Activated CD4-positive, alpha-beta T cell treated with anti-CD3 and anti-CD28 coated beads for 24 hours (primary cell): Measurements from ENCODE around the gene ZMIZ1.

ENCODE experiments used
- DNase-seq, 2 donors: peaks; one replicate each; pipeline ENCODE4 v3.0.0-alpha.2; 2020; ENCODE audit warnings: low read depth in 2 of 2

The ZMIZ1 gene

DNA sequence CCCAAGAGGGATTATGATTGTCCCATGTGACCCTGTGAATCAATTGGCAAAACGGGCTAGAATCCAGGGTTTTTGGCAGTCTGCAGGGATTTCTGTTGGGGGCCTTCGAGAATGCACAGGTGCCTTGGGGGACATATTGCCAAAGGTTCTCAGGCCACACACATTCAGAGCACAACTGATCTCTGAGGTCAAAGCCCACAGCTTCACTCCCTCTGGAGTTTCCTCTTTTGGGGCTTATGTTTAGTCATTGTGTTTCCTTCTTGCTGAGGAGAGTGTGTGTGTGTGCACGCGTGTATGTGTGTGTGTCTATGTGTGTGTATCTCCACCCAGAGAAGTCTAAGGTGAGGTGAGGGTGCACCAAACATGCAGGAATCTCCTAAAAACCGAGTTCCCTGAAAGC, 287.3 kb downstream of the ZMIZ1 start:
- no peak for DNase-seq

- DNase-seq: no peak
These were observed 288.4 kb downstream of the ZMIZ1 start for GRCh38 chr10:79357180-79357579.

- no peak for DNase-seq
These were observed 290.0 kb downstream of the ZMIZ1 start for GRCh38 chr10:79358811-79359210.

- no peak for DNase-seq
These were observed 291.2 kb downstream of the ZMIZ1 start for GRCh38 chr10:79359816-79360498.

DNA sequence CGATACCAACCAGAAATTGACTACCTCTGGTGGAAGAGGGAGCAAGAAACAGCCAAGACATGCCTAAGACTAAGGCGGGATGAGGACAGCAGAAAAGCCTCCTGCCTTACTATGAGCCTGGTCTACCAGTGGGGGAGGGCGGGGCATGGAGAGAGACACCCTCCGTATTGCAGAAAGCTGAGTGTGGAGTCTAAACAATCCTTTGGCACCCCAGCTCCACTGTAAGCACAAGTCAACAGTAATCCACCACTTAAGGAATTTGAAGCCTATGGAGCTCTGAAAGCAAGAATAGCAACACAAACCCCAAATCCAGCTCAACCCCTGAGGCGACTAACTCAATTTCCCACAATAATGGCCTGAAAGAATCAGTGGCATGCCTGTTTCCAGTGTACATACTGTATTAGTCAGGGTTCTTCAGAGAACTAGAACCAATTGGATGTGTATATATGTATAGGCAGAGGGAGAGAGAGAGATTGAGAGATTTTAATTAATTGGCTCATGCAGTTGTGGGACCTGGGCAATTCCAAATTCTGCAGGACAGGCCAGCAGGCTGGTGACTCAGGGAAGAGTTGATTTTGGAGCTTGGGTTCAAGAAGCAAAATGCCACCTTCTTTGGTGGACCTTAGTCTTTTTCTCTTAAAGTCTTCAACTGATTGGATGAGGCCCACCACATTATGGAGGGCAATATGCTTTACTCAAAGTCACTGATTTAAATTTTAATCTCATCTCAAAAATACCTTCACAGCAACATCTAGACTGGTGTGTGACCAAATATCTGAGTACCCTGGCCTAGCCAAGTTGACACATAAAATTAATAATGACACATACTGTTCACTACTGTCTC, 292.0 kb downstream of the ZMIZ1 start:
- DNase-seq: no peak

GRCh38 chr10:79361726-79362397, 293.1 kb downstream of the ZMIZ1 start:
- DNase-seq: no peak
